Measurements from ENCODE around the gene WDR45B.

- no peak for TF ChIP-seq CTCF (IDR thresholded peaks at IDR 0.05)
- TF ChIP-seq POLR2AphosphoS5 (IDR thresholded peaks at IDR 0.05) = no peak
- TF ChIP-seq POLR2A (IDR thresholded peaks at IDR 0.05) = no peak
Observed at GRCh38 chr17:82653651-82654528, 5.6 kb upstream of the WDR45B start.

All from prostate gland (tissue), 2 donors.